Occipital lobe (tissue), 1 donor: ENCODE data around the gene ARSJ. TPM values are rescaled to one million over a fixed set of nuclear protein-coding genes. Genes with fewer than 3 reads are reported as not detected.

ENCODE experiments used
- total RNA-seq: library from RNA; depleted of rRNA; stranded (reverse); fragments of >200 nt; gene quantifications from one replicate; pipeline ENCODE4 v1.2.3, GENCODE V29; 2014

The ARSJ gene
- total RNA-seq, 1 donor from 2014 or later: 0.31 TPM

Other genes starting within 250 kb of the ARSJ start
- 78.9 TPM for gene CAMK2D, start 217.9 kb downstream of the ARSJ start, total RNA-seq